Hematopoietic multipotent progenitor cell treated with erythropoietin and hydrocortisone succinate and interleukin-3 and kit ligand, for 15 days (in vitro differentiated cells): Measurements from ENCODE around the gene SSTR3.

Experiments used
- DNase-seq: peaks from one replicate; pipeline ENCODE4 v3.0.0-alpha.2; 2015; ENCODE audit warnings: low spot score

The SSTR3 gene

GRCh38 chr22:37196539-37197450 is 15.5 kb downstream of the SSTR3 start:
- DNase-seq = no peak

- DNase-seq = no peak
Observed at GRCh38 chr22:37195921-37196320, 16.4 kb downstream of the SSTR3 start.

- DNase-seq = no peak
Observed at GRCh38 chr22:37194750-37195149, 17.5 kb downstream of the SSTR3 start.

- no peak for DNase-seq
Observed at GRCh38 chr22:37193629-37194191, 18.6 kb downstream of the SSTR3 start.

- no peak for DNase-seq
Observed at GRCh38 chr22:37192741-37193140, 19.5 kb downstream of the SSTR3 start.

- no peak for DNase-seq
Observed at GRCh38 chr22:37192204-37192603, 20.1 kb downstream of the SSTR3 start.

GRCh38 chr22:37190262-37190780 is 22.0 kb downstream of the SSTR3 start:
- no peak for DNase-seq

GRCh38 chr22:37188901-37189466 is 23.3 kb downstream of the SSTR3 start:
- DNase-seq = no peak

- no peak for DNase-seq
Observed at GRCh38 chr22:37187891-37188761, 24.2 kb downstream of the SSTR3 start, which contains the start of gene C1QTNF6. Gene C1QTNF6, minus strand, starts transcription at chr22:37188247. Its CDS starts 34 bp downstream, at chr22:37188213.

- no peak for DNase-seq
Observed at GRCh38 chr22:37187552-37187890, 24.8 kb downstream of the SSTR3 start.

GRCh38 chr22:37186997-37187522 is 25.2 kb downstream of the SSTR3 start:
- no peak for DNase-seq

- peak; percentile 88 for DNase-seq
Observed at GRCh38 chr22:37186228-37186996, 25.9 kb downstream of the SSTR3 start.

- DNase-seq = peak; percentile 59
Observed at GRCh38 chr22:37185646-37186227, 26.5 kb downstream of the SSTR3 start.

- DNase-seq = no peak
Observed at GRCh38 chr22:37184816-37185541, 27.3 kb downstream of the SSTR3 start.

GRCh38 chr22:37184380-37184755 is 27.9 kb downstream of the SSTR3 start:
- no peak for DNase-seq

- no peak for DNase-seq
Observed at GRCh38 chr22:37183432-37184379, 28.6 kb downstream of the SSTR3 start.

GRCh38 chr22:37182949-37183245 is 29.4 kb downstream of the SSTR3 start:
- DNase-seq = no peak

GRCh38 chr22:37182101-37182948 is 30.0 kb downstream of the SSTR3 start:
- DNase-seq = no peak
